Fibroblast of villous mesenchyme (primary cell): ENCODE data around the gene BCKDHA. TPM values are rescaled to one million over a fixed set of nuclear protein-coding genes. Genes with fewer than 3 reads are reported as not detected.

Experiments
- DNase-seq: peaks from one replicate; pipeline ENCODE4 v3.0.0-alpha.2; 2010; ENCODE audit warnings: low read depth
- H3K4me3 ChIP-seq: 2 replicates; pipeline ENCODE4 v1.5.1; 2011; ENCODE audit warnings: low read depth, mild to moderate bottlenecking, low read length
- CTCF ChIP-seq: IDR thresholded peaks from 2 replicates; pipeline ENCODE4 v1.5.1; 2012; ENCODE audit warnings: low read depth, mild to moderate bottlenecking, low read length; ENCODE audit not compliant: insufficient read depth
- total RNA-seq: library from RNA; depleted of rRNA; stranded (reverse); fragments of >200 nt; gene quantifications from 2 replicates; pipeline ENCODE4 v1.2.3, GENCODE V29; 2012

Gene BCKDHA
- total RNA-seq, 1 donor = 21.2 TPM

DNA sequence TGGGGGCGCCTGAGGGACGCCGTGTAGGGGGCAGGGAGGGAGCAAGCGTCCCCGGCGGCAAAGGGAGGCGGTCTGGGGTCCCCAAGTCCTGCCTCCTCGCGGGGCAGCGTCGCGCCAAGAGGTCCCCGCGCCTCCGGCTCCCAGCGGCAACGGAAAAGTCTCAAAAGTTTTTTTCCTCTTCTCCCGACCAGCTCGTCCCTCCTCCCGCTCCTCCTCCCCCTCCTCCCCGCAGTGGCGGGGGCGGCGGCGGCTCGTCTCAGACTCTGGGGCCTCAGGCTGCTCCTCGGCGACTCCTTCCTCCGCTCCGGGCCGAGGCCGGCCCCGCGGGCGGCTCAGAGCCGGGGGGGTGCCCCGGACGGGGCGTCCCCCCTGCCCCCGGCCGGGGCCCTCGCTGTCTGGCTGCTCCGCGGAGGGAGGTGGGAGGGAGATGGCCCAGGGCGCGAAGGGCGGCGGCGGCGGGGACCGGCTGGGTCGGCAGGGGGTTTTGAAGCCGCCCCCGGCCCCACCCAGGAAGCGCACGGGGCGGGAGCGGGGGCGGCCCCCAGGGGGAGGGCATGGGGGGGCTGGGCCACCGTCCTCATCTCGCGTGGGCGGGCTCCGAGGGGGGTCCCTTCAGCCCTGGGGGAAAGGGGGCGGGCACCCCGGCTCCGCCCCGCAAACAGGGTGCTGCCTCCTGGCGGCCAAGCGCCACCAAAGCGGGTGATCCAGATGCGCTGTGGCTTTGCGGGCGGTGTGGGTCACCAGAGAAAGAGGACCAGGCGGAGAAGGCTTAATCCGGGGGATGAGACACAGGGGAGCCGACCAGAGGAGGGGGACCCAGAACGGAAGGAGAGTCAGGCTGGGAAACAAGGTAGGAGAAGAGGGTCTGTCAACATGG, 43.9 kb upstream of the BCKDHA start, which contains the start of gene TGFB1:
TGFB1 (minus strand) TSS at position 457 of the 877 bp plus-strand sequence. CDS start 878 bp downstream, outside the sequence.
- DNase-seq = peak; percentile 94
- TF ChIP-seq CTCF = peak; percentile 82
- H3K4me3 ChIP-seq = peak within 1 kb of the TSS; percentile 98

- no peak for TF ChIP-seq CTCF
- no peak for DNase-seq
- peak overlapping the region; percentile 98 for H3K4me3 ChIP-seq
Measured at GRCh38 chr19:41354343-41354953, 43.2 kb upstream of the BCKDHA start.

GRCh38 chr19:41355035-41355434, 42.6 kb upstream of the BCKDHA start:
- no peak for DNase-seq
- no peak overlapping the region for H3K4me3 ChIP-seq
- no peak for TF ChIP-seq CTCF

DNA sequence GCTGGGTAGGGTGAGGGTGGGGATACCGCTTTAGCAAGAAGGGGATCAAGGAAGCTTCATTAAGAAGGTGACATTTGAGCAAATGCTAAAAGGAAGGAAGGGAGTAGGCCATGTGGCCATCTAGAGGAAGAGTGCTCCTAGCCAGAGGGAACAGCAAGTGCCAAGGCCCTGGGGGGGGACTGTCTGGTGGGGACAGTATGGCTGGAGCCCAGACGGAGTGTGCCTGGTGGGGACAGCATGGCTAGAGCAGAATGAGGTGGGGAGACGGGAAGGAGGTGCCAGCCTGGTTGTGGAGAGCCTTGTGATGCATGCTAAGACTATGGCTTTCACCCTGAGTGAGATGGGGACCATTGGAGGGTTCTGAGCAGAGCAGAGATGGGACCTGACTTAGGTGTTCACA, 41.8 kb upstream of the BCKDHA start:
- TF ChIP-seq CTCF = no peak
- H3K4me3 ChIP-seq = no peak overlapping the region
- DNase-seq = no peak

- TF ChIP-seq CTCF = no peak
- DNase-seq = no peak
- no peak overlapping the region for H3K4me3 ChIP-seq
Measured at GRCh38 chr19:41356984-41357739, 40.5 kb upstream of the BCKDHA start.

DNA sequence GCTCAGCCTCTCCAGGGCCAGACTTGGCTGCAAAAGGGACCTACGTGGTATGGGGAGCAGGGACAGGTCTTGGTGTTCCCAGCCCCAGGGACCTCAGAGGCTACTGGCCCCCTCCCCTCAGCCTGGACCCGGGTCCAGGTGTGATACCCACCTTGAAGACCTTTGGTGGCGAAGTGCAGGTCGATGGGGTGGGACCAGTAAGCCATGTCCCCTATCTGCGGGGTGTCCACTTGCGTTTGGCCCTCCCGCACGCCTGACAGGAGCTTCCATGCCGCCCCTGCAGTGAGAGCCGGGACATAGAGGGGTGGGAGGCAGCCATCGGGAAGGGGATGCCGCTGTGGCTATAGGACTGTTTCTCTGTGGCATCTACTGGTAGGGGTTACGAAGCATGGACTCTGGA, 39.9 kb upstream of the BCKDHA start:
- TF ChIP-seq CTCF = no peak
- no peak for DNase-seq
- no peak overlapping the region for H3K4me3 ChIP-seq
